Thymus (tissue), 11 donors: ENCODE results near the gene BEAN1. TPM values are rescaled to one million over a fixed set of nuclear protein-coding genes. Genes with fewer than 3 reads are reported as not detected.
A peak's percentile ranks its signal among the peaks of the same experiment; 100 is the strongest.

ENCODE experiments used
- DNase-seq, 9 donors: peaks; one replicate each; pipeline ENCODE4 v3.0.0-alpha.2; 2013; ENCODE audit warnings: low spot score in 9 of 9, low read depth in 6 of 9, missing footprints in 1 of 9
- H3K27ac ChIP-seq, 2 donors: one replicate each; pipeline ENCODE4 v1.5.1; 2013; ENCODE audit warnings: control low read depth in 1 of 2, low read depth in 1 of 2, low read length in 1 of 2, mild to moderate bottlenecking in 1 of 2, moderate library complexity in 1 of 2
- H3K27me3 ChIP-seq, 2 donors: one replicate each; pipeline ENCODE4 v1.5.1; 2013; ENCODE audit warnings: low read length in 1 of 2; ENCODE audit not compliant: control insufficient read depth in 2 of 2, insufficient read depth in 1 of 2
- H3K36me3 ChIP-seq, 2 donors: one replicate each; pipeline ENCODE4 v1.5.1; 2013; ENCODE audit warnings: low read length in 1 of 2, mild to moderate bottlenecking in 1 of 2, moderate library complexity in 1 of 2; ENCODE audit not compliant: control insufficient read depth in 2 of 2, insufficient read depth in 2 of 2
- H3K4me1 ChIP-seq, 2 donors: one replicate each; pipeline ENCODE4 v1.5.1; 2013; ENCODE audit warnings: low read length in 2 of 2; ENCODE audit not compliant: control insufficient read depth in 2 of 2, insufficient read depth in 2 of 2
- H3K4me3 ChIP-seq, 2 donors: one replicate each; pipeline ENCODE4 v1.5.1; 2013; ENCODE audit warnings: low read length in 2 of 2, control low read depth in 1 of 2, mild to moderate bottlenecking in 1 of 2
- H3K9me3 ChIP-seq, 2 donors: one replicate each; pipeline ENCODE4 v1.5.1; 2013; ENCODE audit warnings: low read length in 1 of 2, mild to moderate bottlenecking in 1 of 2; ENCODE audit not compliant: control insufficient read depth in 2 of 2, insufficient read depth in 1 of 2
- WGBS: extraction: QIAGEN DNeasy Blood & Tissue Kit; methylation state at CpG from one replicate; pipeline ENCODE4 v1.1.7; 2013; 5-methylcytosine and 5-hydroxymethylcytosine counted together
- polyA plus RNA-seq: library from polyadenylated mRNA; stranded (reverse); fragments of 200-250 nt; gene quantifications from one replicate; pipeline ENCODE4 v1.2.3, GENCODE V29; 2013
- total RNA-seq: library from RNA; stranded (reverse); fragments of 120-200 nt; gene quantifications from one replicate; pipeline ENCODE4 v1.2.4, GENCODE V29; 2013
- donor health status: healthy.

The BEAN1 gene
- total and polyA plus RNA-seq, 2 donors: 0.05 to 0.25 TPM

DNA sequence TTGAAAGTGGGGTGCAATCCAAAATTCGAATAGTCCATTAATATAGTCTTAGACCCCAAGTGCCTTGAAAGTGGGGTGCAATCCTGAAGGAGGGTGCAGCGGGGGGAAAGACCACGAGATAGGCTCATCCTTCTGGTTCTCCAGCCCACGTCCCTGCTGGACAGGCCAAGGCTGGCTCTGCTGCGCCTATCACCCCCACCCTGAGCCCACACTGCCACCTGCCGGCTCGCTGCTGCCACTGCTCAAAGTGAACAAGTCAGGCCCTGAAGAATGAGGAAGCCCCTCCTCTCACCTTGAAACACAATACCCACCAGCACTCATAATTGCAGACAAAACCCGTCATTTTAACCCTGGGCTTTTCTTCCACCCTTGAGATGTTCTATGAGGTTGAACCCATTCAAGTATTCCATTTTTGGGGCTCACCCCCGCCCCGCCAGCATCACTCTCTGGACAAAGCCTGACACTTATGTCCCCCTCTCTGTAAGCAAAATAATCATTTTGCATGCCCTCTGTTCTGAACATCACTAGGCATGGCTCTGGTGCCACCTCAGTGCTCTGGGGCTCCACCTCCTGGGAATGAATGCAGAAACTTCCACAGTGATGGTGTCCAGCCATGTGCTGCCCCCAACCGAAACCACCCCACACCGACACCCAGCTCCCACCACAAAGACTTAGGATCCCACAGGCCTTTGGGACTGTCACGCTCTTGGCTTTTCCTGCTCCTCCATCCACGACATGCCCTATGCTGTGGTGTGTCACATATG is 56.8 kb downstream of the BEAN1 start:
- H3K4me3 ChIP-seq: no peak overlapping the region
- H3K9me3 ChIP-seq: no peaks in the 10 kb centered on the region
- no peaks in the 10 kb centered on the region for H3K36me3 ChIP-seq
- H3K4me1 ChIP-seq: peaks cover 6 to 23% of the 10 kb centered on the region in 2 donors
- no peak overlapping the region for H3K27ac ChIP-seq
- peak in 7 of 9 donors; percentile 45 to 79 (median 60) for DNase-seq
- H3K27me3 ChIP-seq: no peaks in the 10 kb centered on the region
- 49% methylated on average over 14 of the region's 14 CpGs for WGBS

DNA sequence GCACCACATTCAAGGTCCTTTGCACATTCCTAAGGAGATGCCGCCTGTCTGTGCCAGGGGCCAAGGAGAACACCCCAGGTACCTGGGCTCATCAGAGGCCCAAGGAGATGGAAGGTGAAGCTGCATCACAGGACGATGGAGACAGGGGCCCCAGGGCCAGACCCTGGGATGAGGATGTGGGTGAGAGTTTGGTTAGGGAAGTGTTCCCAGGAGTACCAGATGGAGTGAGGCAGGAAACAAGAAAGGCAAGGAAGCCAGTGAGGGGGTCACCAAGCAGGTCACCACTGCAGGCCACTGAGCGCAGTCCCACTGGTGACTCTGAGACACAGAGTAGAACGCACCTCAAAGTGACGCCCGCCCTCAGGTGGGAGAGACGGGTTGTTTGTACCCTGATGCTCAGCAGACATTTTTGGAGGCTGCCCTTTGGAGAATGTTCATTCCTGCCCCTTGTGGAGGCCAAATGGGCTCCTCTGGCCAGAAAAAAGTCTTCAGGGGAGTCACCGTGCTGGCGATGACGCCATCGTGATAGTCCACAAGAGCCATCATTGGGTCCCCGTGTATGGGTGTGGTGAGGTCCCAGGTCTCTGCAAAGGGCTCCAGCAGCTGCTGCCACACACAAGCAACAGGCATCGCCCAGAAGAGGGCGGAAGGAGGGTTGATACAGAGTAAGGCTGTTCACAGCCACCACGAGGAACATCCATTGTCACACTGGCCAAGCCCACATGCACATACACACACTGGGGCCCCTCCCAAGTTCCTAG is 57.5 kb downstream of the BEAN1 start:
- peak in 1 of 9 donors; percentile 39 for DNase-seq
- H3K4me3 ChIP-seq: no peak overlapping the region
- no peaks in the 10 kb centered on the region for H3K9me3 ChIP-seq
- no peak overlapping the region for H3K27ac ChIP-seq
- H3K27me3 ChIP-seq: no peaks in the 10 kb centered on the region
- no peaks in the 10 kb centered on the region for H3K36me3 ChIP-seq
- WGBS: 92% methylated on average over 15 of the region's 15 CpGs
- peaks cover 2 to 15% of the 10 kb centered on the region in 2 donors for H3K4me1 ChIP-seq

GRCh38 chr16:66485376-66485775 is 58.3 kb downstream of the BEAN1 start:
- WGBS: 93% methylated on average over 6 of the region's 6 CpGs
- H3K9me3 ChIP-seq: no peaks in the 10 kb centered on the region
- no peaks in the 10 kb centered on the region for H3K36me3 ChIP-seq
- no peak overlapping the region for H3K4me3 ChIP-seq
- H3K4me1 ChIP-seq: peaks cover 2 to 14% of the 10 kb centered on the region in 2 donors
- DNase-seq: no peak
- no peak overlapping the region for H3K27ac ChIP-seq
- H3K27me3 ChIP-seq: no peaks in the 10 kb centered on the region

DNA sequence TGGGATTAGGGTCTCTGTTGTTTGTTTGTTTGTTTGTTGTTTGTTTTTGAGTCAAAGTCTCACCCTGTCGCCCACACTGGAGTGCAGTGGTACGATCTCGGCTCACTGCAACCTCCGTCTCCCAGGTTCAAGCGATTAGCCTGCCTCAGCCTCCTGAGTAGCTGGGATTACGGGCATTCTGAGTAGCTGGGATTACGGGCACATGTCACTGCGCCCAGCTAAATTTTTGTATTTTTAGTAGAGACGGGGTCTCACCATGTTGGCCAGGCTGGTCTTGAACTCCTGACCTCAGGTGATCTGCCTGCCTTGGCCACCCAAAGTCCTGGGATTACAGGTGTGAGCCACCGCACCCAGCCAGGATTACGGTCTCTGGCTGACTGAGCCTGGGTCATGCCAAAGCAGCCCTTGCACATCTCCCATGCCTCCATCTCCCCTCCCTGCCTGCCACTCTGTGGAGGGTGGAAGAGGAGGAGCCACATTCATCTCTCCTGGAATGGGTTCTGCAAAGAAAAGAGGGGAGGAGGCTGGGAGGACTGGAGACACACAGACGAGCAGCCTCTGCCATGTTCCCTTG is 59.2 kb downstream of the BEAN1 start:
- no peaks in the 10 kb centered on the region for H3K9me3 ChIP-seq
- peaks cover 2 to 22% of the 10 kb centered on the region in 2 donors for H3K4me1 ChIP-seq
- DNase-seq: no peak
- no peak overlapping the region for H3K4me3 ChIP-seq
- no peaks in the 10 kb centered on the region for H3K27me3 ChIP-seq
- WGBS: 99% methylated on average over 12 of the region's 12 CpGs
- H3K27ac ChIP-seq: no peak overlapping the region
- no peaks in the 10 kb centered on the region for H3K36me3 ChIP-seq

- no peaks in the 10 kb centered on the region for H3K27me3 ChIP-seq
- H3K4me3 ChIP-seq: no peak overlapping the region
- no peaks in the 10 kb centered on the region for H3K9me3 ChIP-seq
- no peak for DNase-seq
- H3K27ac ChIP-seq: no peak overlapping the region
- WGBS: 96% methylated on average over 3 of the region's 3 CpGs
- peaks cover 2 to 22% of the 10 kb centered on the region in 2 donors for H3K4me1 ChIP-seq
- H3K36me3 ChIP-seq: no peaks in the 10 kb centered on the region
Observed at GRCh38 chr16:66486773-66487579, 59.9 kb downstream of the BEAN1 start.

DNA sequence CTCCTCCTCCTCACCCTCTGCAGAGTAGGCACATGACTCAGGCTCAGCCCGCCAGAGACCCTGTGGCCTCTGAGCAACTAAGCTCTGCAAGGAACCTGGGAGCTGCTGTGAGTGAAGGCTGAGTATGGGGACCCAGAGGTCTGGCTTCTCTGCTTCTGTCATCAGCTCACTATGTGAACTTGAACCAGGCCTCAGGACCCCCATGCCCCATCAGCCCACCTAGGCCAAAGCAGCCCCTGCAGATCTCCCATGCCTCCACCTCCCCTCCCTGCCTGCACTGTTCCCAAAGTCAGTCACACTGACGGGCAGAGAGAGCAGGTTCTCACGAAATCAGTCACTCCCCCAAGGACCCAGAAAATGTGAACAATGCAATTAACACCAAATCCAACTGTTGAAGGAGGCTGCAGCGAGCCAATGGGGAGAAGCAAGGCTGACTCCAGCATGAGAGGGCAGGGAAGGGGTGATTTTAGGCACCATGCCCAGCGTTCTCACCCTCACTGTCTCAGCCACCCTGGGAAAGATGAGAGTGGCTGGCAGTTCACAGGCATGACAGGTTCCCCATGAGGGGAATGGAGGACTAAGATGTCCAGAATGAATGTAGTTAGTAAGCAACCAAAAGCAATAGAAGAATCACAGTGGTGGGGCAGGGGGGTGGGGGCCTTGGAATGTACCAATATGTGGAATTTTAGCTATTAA is 60.6 kb downstream of the BEAN1 start:
- H3K36me3 ChIP-seq: no peaks in the 10 kb centered on the region
- H3K27me3 ChIP-seq: no peaks in the 10 kb centered on the region
- H3K9me3 ChIP-seq: no peaks in the 10 kb centered on the region
- no peak overlapping the region for H3K4me3 ChIP-seq
- no peak overlapping the region for H3K27ac ChIP-seq
- no peak for DNase-seq
- WGBS: 95% methylated on average over 5 of the region's 5 CpGs
- H3K4me1 ChIP-seq: peaks cover 2 to 22% of the 10 kb centered on the region in 2 donors

- Histone ChIP-seq H3K9me3 (no peaks in the 10 kb centered on the region), H3K36me3 (no peaks in the 10 kb centered on the region), H3K27me3 (no peaks in the 10 kb centered on the region), H3K27ac (no peak overlapping the region), H3K4me1 (peaks cover 2 to 22% of the 10 kb centered on the region in 2 donors), H3K4me3 (no peak overlapping the region)
- DNase-seq: no peak
- 96% methylated on average over 1 of the region's 1 CpG for WGBS
Observed at GRCh38 chr16:66488505-66488904, 61.4 kb downstream of the BEAN1 start.

DNA sequence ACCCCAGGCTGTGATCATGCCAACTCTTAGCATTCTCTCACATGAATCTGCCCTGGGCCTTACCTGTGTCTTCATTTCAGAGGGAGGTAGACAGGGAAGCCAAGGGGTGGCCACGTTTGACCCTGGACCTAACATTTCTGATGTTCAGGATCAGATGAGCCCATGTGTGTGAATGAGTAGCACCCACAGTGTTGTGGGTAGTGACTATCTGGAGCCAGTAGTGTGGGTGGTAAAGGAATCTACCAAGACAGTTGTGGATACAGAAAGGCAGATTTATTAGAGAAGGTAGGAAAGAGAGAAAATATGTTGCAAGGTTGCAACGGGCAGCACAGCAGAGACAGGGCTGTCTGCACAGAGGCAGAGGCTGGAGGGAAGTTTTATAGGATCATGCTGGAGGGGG is 62.3 kb downstream of the BEAN1 start:
- no peaks in the 10 kb centered on the region for H3K36me3 ChIP-seq
- H3K4me1 ChIP-seq: peaks cover 0 to 15% of the 10 kb centered on the region in 2 donors
- DNase-seq: no peak
- H3K27me3 ChIP-seq: no peaks in the 10 kb centered on the region
- H3K27ac ChIP-seq: no peak overlapping the region
- 98% methylated on average over 2 of the region's 2 CpGs for WGBS
- H3K4me3 ChIP-seq: no peak overlapping the region
- H3K9me3 ChIP-seq: no peaks in the 10 kb centered on the region
